ENCODE results near the gene DUS1L.

The DUS1L gene

GRCh38 chr17:82089723-82090548, 24.3 kb upstream of the DUS1L start:
- intact Hi-C loops (cut with DNase I; ENCODE audit: low total_unique reads), result no loop called here
- no peak for DNase-seq
- Histone ChIP-seq H3K36me3 (peaks cover 97 to 100% (median 99%) of the 10 kb centered on the region in 3 donors), H3K4me3 (no peak overlapping the region), H3K27me3 (no peaks in the 10 kb centered on the region), H3K27ac (no peak overlapping the region), H3K9me3 (no peaks in the 10 kb centered on the region), H3K4me1 (no peaks in the 10 kb centered on the region)
- TF ChIP-seq CTCF (IDR thresholded peaks at IDR 0.05), result no peak

- TF ChIP-seq CTCF (IDR thresholded peaks at IDR 0.05), result no peak
- no peaks in the 10 kb centered on the region for H3K4me1 ChIP-seq
- no peak for DNase-seq
- H3K27ac ChIP-seq, result no peak overlapping the region
- no peak overlapping the region for H3K4me3 ChIP-seq
- no peaks in the 10 kb centered on the region for H3K27me3 ChIP-seq
- H3K36me3 ChIP-seq, result peaks cover 97 to 100% (median 100%) of the 10 kb centered on the region in 3 donors
- intact Hi-C loops (cut with DNase I; ENCODE audit: low total_unique reads), result no loop called here
- H3K9me3 ChIP-seq, result no peaks in the 10 kb centered on the region
Measured at GRCh38 chr17:82088838-82089722, 23.5 kb upstream of the DUS1L start.

GRCh38 chr17:82087961-82088837, 22.6 kb upstream of the DUS1L start:
- H3K27ac ChIP-seq, result no peak overlapping the region
- H3K4me3 ChIP-seq, result no peak overlapping the region
- no peaks in the 10 kb centered on the region for H3K9me3 ChIP-seq
- TF ChIP-seq CTCF (IDR thresholded peaks at IDR 0.05), result no peak
- intact Hi-C loops (cut with DNase I; ENCODE audit: low total_unique reads), result no loop called here
- no peaks in the 10 kb centered on the region for H3K27me3 ChIP-seq
- no peaks in the 10 kb centered on the region for H3K4me1 ChIP-seq
- peaks cover 97 to 100% (median 100%) of the 10 kb centered on the region in 3 donors for H3K36me3 ChIP-seq
- no peak for DNase-seq

- H3K4me1 ChIP-seq, result no peaks in the 10 kb centered on the region
- no peak for TF ChIP-seq CTCF (IDR thresholded peaks at IDR 0.05)
- H3K27ac ChIP-seq, result no peak overlapping the region
- no peak for DNase-seq
- H3K9me3 ChIP-seq, result no peaks in the 10 kb centered on the region
- intact Hi-C loops (cut with DNase I; ENCODE audit: low total_unique reads), result no loop called here
- no peak overlapping the region for H3K4me3 ChIP-seq
- peaks cover 97 to 100% (median 100%) of the 10 kb centered on the region in 3 donors for H3K36me3 ChIP-seq
- no peaks in the 10 kb centered on the region for H3K27me3 ChIP-seq
Measured at GRCh38 chr17:82086941-82087906, 21.6 kb upstream of the DUS1L start.

Data from tibial artery (tissue), 4 donors.